GM12891 (cell line): ENCODE results near the gene PNPLA3.

Experiments
- PAX5 ChIP-seq: IDR thresholded peaks from 2 replicates; pipeline ENCODE4 v1.6.1; 2011; ENCODE audit warnings: low read length, moderate library complexity, mild to moderate bottlenecking; ENCODE audit not compliant: insufficient read depth, severe bottlenecking
- POLR2A ChIP-seq: IDR thresholded peaks from 2 replicates; pipeline ENCODE4 v1.6.1; 2011; ENCODE audit warnings: low read depth, low read length, control low read depth
- POLR2AphosphoS5 ChIP-seq: IDR thresholded peaks from 2 replicates; pipeline ENCODE4 v1.6.1; 2011; ENCODE audit warnings: low read depth, low read length, control low read depth
- POU2F2 ChIP-seq: IDR thresholded peaks from 2 replicates; pipeline ENCODE4 v1.6.1; 2011; ENCODE audit warnings: low read depth, mild to moderate bottlenecking, control low read depth, low read length, moderate library complexity
- SPI1 ChIP-seq: IDR thresholded peaks from 2 replicates; pipeline ENCODE4 v1.6.1; 2011; ENCODE audit warnings: low read depth, low read length, control low read depth
- TAF1 ChIP-seq: IDR thresholded peaks from 2 replicates; pipeline ENCODE4 v1.6.1; 2011; ENCODE audit warnings: low read depth, low read length, control low read depth

GRCh38 chr22:43891360-43892182 lies 32.0 kb upstream of the PNPLA3 start, which contains the start of gene PNPLA5:
- TF ChIP-seq POU2F2, result no peak
- TF ChIP-seq POLR2A, result no peak
- no peak for TF ChIP-seq POLR2AphosphoS5
- no peak for TF ChIP-seq TAF1
- TF ChIP-seq SPI1, result no peak
- no peak for TF ChIP-seq PAX5
